Coronary artery (tissue), 2 donors: ENCODE measurements around the gene TRIM17.

Experiments used
- DNase-seq: peaks from one replicate; pipeline ENCODE4 v3.0.0-alpha.2; 2017; ENCODE audit warnings: low spot score
- H3K27ac ChIP-seq, 2 donors: fragments of 200-600 bp; sonication (generic); one replicate each; pipeline ENCODE4 v1.5.1; 2016 to 2019
- H3K4me3 ChIP-seq: fragments of 200-600 bp; sonication (generic); 2 replicates; pipeline ENCODE4 v1.5.1; 2016; ENCODE audit warnings: mild to moderate bottlenecking, moderate library complexity
- TF ChIP-seq, protein P1 (sequence below): fragments of 200-600 bp; sonication (generic); IDR thresholded peaks from one replicate; pipeline ENCODE4 v1.5.1; 2019; ENCODE audit warnings: antibody characterized with exemption

Gene TRIM17

DNA sequence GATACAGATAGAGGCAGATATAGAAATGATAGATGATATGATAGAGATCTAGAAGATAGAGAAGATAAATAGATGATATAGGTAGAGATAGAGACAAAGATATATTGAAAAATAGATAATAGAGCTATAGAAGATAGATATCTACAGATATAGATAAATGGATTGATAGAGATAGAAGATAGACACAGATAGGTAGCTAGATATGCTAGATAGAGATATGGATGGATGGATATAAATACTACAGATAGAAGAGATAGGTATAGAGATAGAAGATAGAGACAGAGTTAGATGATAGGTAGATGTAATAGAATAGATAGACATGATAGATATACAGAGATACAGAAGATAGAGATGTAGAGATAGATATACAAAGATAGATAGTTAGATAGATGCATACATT lies 31.4 kb downstream of the TRIM17 start:
- no peak overlapping the region for H3K27ac ChIP-seq
- DNase-seq = no peak
- H3K4me3 ChIP-seq = no peak overlapping the region
- TF ChIP-seq, protein P1, sequence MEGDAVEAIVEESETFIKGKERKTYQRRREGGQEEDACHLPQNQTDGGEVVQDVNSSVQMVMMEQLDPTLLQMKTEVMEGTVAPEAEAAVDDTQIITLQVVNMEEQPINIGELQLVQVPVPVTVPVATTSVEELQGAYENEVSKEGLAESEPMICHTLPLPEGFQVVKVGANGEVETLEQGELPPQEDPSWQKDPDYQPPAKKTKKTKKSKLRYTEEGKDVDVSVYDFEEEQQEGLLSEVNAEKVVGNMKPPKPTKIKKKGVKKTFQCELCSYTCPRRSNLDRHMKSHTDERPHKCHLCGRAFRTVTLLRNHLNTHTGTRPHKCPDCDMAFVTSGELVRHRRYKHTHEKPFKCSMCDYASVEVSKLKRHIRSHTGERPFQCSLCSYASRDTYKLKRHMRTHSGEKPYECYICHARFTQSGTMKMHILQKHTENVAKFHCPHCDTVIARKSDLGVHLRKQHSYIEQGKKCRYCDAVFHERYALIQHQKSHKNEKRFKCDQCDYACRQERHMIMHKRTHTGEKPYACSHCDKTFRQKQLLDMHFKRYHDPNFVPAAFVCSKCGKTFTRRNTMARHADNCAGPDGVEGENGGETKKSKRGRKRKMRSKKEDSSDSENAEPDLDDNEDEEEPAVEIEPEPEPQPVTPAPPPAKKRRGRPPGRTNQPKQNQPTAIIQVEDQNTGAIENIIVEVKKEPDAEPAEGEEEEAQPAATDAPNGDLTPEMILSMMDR = no peak

DNA sequence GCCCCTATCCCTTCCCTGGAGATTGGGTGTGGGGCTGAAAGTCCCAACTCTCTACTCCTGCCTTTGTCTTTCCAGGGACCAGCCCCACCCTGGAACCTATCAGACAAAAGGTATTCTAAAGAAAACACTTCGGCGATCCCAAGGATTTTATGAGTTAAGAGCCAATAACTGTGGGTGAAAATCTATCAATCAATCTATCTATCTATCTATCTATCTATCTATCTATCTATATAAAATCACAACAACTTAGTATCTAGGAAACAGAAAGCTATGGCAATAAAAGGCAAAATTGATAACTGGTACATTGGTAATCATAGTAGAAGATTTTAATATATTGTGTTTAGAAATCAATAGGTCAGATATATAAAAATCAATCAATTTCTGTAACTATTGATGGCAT lies 32.9 kb downstream of the TRIM17 start:
- H3K4me3 ChIP-seq = no peak overlapping the region
- no peak for DNase-seq
- TF ChIP-seq, protein P1 = no peak
- H3K27ac ChIP-seq = no peak overlapping the region

DNA sequence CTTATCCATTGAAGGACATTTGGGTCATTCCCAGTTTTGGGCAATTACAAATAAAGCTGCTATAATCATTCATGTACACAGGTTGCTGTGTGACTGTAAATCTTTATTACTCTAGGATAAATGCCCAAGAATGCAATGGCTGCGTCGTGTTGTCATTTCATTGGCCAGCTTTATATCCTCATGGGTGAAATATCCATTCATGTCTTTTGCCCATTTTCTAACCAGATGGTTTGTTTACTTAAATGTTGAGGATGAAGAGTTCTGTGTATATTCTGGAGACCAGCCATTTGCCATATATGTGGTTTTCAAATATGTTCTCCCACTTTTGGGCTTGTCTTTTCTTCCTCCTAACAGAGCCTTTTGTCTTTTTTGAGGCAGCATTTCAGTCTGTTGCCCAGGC lies 35.3 kb downstream of the TRIM17 start:
- TF ChIP-seq, protein P1 = no peak
- no peak for DNase-seq
- no peak overlapping the region for H3K4me3 ChIP-seq
- H3K27ac ChIP-seq = no peak overlapping the region

DNA sequence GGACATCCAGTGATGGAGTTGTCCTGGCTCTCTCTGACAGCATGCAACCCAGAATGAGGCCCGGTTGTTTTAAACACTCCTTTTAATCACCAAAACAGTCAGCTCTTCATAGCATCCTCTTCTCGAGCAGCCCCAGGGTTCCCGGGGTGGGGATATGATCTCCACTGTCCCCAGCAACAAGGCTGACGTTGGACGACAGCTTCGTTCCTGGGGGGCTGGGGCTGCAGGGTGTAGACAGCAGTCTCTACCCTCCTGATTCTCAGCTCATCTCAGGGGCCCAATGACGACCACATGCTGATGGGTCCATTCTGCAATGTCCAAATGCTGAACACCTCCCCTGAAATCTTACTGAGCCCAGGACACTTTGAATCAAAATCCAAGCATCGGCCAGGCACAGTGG lies 37.0 kb downstream of the TRIM17 start:
- TF ChIP-seq, protein P1 = no peak
- no peak for DNase-seq
- no peak overlapping the region for H3K27ac ChIP-seq

DNA sequence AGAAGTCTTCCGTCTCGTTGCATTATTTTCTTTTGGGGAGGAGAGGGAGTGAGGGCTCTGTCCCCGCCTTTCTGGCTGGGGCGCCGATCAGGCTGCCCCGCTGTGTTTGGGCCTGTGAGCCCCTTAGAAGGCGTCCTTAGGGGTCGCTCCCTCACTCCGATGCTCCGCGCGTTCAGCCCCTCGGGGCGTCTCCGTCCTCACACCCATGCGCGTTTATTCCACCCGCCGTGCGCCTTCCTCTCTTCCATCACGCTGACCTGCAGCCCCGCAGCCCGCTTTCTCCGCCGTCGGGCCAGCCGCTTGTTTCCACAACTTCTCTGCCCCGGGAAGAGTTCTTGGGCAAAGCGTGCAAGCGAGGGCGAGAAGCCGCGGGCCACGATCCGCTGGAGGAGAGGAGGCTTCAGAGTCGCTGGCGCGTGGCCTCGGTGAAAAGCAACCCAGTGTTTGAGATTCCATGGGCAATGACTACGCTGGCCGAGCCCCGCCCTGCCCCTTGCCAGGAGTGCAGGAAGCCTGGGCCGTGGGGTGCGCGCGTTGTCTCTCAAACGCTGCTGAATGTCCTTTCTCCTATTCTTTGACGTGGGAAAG lies 37.7 kb downstream of the TRIM17 start:
- Histone ChIP-seq H3K27ac (peak overlapping the region; percentile 66 to 83), H3K4me3 (peak overlapping the region; percentile 84)
- TF ChIP-seq, protein P1 = no peak
- no peak for DNase-seq

More for the DNA sequence above, 37.0 kb downstream of the TRIM17 start:
- peak overlapping the region; percentile 84 for H3K4me3 ChIP-seq

DNA sequence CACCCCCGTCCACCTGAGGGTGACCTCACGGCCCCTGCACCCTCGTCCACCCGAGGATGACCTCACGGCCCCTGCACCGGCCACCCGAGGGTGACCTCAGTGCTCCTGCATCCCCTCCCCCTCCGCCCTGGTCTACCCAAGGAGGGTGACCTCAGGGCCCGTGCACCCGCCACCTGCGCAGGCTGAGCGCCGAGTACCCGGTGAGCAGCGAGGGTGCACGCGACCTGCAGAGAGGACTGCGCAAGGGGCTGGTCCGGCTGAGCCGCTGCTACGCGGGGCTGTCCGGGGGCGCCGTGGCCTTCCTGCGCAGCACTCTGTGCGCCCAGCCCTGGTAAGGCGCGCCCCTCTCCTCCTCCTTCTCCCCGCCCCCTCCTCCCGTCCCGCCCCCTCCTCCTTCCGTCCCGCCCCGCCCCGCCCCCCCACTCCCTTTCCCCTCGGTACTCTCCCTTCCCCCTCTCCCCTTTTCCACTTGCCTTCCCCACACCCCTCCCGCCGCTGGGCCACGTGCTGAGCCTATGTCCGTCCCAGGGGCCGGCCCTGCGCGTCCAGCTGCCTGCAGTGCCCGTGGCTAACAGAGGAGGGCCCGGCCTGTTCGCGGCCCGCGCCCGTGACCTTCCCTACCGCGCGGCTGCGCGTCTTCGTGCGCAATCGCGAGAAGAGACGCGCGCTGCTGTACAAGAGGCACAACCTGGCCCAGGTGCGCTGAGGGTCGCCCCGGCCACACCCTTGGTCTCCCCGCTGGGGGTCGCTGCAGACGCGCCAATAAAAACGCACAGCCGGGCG lies 38.4 kb downstream of the TRIM17 start:
- Histone ChIP-seq H3K4me3 (peak overlapping the region; percentile 84), H3K27ac (peak overlapping the region; percentile 66 to 83)
- TF ChIP-seq, protein P1 = peak; percentile 31
- no peak for DNase-seq

DNA sequence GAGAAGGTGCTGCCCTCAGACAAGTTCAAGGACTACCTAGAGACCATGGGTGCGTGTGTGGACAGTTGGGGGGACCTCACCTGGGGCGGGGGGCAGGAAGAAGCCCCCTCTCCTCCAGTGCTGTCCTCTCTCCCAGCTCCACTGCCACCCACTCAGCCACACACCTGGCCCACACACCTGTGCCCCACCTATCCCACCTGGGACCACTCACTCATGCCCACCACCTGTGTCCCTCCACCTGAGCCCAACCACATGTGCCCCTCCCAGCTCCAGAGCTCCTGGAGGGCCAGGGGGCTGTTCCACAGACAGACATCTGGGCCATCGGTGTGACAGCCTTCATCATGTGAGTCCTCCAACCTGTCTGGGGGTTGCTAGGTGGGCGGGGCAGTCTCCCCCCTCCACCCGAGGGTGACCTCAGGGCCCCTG lies 39.0 kb downstream of the TRIM17 start:
- TF ChIP-seq, protein P1 = no peak
- DNase-seq = no peak
- Histone ChIP-seq H3K4me3 (peak overlapping the region; percentile 84), H3K27ac (peak overlapping the region in 1 of 2 donors; percentile 83)
